Measurements from ENCODE around the gene SYNE1.
"Not testable (repeated sequence)": the region's sequence is repeated elsewhere in the genome, so short reads cannot be mapped to it uniquely, and the experiment has no call there.

The SYNE1 gene

DNA sequence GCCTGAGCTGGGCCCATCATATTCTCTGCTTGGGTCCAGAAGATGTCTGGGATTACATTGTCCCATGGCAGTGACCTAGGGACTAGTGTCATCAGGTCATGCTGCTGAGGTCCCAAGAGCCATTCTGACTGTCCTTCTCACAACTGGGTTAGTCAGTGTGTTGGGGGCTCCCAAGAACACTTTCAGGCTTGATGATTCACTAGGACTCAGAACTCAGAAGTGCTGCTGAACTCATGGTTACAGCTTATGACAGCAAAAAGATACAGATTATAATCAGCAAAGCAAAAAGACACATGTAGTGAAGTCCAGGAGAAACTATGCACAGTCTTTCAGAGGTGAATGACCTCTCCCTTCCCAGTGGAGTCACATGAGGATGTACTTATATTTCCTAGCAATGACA, 107.8 kb downstream of the SYNE1 start:
- no peak for DNase-seq (ENCODE audit: low read depth in 1 of 2, low spot score in 1 of 2)

DNA sequence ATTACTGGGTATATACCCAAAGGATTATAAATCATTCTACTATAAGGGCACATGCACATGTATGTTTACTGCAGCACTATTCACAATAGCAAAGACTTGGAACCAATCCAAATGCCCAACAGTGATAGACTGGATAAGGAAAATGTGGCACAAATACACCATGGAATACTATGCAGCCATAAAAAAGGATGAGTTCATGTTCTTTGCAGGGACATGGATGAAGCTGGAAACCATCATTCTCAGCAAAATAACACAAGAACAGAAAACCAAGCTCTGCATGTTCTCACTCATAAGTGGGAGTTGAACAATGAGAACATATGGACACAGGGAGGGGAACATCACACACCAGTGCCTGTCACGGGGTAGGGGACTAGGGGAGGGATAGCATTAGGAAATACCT, 123.0 kb downstream of the SYNE1 start:
- not testable (repeated sequence) for H3K27ac ChIP-seq (replicated peaks); H3K27me3 ChIP-seq (ENCODE audit: insufficient read depth, poor library complexity, severe bottlenecking); DNase-seq (ENCODE audit: low read depth in 1 of 2, low spot score in 1 of 2); H3K4me3 ChIP-seq (replicated peaks; ENCODE audit: insufficient read depth, low read length)

More for the DNA sequence above, 107.8 kb downstream of the SYNE1 start:
- H3K27me3 ChIP-seq (ENCODE audit: insufficient read depth, poor library complexity, severe bottlenecking) = no peaks in the 10 kb centered on the region
- H3K27ac ChIP-seq (replicated peaks) = no peak overlapping the region
- TF ChIP-seq SPI1 (IDR thresholded peaks at IDR 0.05; ENCODE audit: borderline replicate concordance, low read depth) (no peak), GABPA (IDR thresholded peaks at IDR 0.05; ENCODE audit: low read depth) (no peak), POLR2AphosphoS5 (IDR thresholded peaks at IDR 0.05; ENCODE audit: low read depth) (no peak)
- TF ChIP-seq, protein P1, sequence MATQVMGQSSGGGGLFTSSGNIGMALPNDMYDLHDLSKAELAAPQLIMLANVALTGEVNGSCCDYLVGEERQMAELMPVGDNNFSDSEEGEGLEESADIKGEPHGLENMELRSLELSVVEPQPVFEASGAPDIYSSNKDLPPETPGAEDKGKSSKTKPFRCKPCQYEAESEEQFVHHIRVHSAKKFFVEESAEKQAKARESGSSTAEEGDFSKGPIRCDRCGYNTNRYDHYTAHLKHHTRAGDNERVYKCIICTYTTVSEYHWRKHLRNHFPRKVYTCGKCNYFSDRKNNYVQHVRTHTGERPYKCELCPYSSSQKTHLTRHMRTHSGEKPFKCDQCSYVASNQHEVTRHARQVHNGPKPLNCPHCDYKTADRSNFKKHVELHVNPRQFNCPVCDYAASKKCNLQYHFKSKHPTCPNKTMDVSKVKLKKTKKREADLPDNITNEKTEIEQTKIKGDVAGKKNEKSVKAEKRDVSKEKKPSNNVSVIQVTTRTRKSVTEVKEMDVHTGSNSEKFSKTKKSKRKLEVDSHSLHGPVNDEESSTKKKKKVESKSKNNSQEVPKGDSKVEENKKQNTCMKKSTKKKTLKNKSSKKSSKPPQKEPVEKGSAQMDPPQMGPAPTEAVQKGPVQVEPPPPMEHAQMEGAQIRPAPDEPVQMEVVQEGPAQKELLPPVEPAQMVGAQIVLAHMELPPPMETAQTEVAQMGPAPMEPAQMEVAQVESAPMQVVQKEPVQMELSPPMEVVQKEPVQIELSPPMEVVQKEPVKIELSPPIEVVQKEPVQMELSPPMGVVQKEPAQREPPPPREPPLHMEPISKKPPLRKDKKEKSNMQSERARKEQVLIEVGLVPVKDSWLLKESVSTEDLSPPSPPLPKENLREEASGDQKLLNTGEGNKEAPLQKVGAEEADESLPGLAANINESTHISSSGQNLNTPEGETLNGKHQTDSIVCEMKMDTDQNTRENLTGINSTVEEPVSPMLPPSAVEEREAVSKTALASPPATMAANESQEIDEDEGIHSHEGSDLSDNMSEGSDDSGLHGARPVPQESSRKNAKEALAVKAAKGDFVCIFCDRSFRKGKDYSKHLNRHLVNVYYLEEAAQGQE (IDR thresholded peaks at IDR 0.05; ENCODE audit: insufficient replicate concordance, low read depth) = no peak
- TF ChIP-seq, protein P2, sequence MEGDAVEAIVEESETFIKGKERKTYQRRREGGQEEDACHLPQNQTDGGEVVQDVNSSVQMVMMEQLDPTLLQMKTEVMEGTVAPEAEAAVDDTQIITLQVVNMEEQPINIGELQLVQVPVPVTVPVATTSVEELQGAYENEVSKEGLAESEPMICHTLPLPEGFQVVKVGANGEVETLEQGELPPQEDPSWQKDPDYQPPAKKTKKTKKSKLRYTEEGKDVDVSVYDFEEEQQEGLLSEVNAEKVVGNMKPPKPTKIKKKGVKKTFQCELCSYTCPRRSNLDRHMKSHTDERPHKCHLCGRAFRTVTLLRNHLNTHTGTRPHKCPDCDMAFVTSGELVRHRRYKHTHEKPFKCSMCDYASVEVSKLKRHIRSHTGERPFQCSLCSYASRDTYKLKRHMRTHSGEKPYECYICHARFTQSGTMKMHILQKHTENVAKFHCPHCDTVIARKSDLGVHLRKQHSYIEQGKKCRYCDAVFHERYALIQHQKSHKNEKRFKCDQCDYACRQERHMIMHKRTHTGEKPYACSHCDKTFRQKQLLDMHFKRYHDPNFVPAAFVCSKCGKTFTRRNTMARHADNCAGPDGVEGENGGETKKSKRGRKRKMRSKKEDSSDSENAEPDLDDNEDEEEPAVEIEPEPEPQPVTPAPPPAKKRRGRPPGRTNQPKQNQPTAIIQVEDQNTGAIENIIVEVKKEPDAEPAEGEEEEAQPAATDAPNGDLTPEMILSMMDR (IDR thresholded peaks at IDR 0.05; ENCODE audit: insufficient read depth, low read length) = no peak
- no peak overlapping the region for H3K4me3 ChIP-seq (replicated peaks; ENCODE audit: insufficient read depth, low read length)

DNA sequence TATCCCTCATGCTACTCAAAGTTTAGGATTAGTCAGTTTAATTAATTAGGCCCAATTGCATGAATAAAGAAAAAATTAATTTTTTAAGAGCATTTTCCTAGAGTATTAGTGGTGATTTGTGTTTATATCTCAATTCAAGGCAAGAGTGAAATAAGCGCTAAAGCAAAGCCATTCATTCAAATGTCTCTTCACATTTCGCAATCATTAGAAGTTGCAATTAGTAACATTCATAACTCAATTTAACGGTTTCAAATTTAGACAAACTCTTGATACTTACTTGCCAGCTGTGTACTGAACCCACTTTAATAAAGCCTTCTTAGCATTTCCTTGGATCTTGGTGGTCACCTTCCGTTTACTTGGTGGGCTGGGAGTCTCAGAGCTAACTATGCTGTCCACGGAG, 127.2 kb downstream of the SYNE1 start:
- no peak for DNase-seq (ENCODE audit: low read depth in 1 of 2, low spot score in 1 of 2)
- TF ChIP-seq POLR2AphosphoS5 (IDR thresholded peaks at IDR 0.05; ENCODE audit: low read depth) (no peak), GABPA (IDR thresholded peaks at IDR 0.05; ENCODE audit: low read depth) (no peak), SPI1 (IDR thresholded peaks at IDR 0.05; ENCODE audit: borderline replicate concordance, low read depth) (no peak)
- TF ChIP-seq, protein P2 (IDR thresholded peaks at IDR 0.05; ENCODE audit: insufficient read depth, low read length) = no peak
- TF ChIP-seq, protein P1 (IDR thresholded peaks at IDR 0.05; ENCODE audit: insufficient replicate concordance, low read depth) = no peak
- H3K27ac ChIP-seq (replicated peaks) = no peak overlapping the region
- H3K4me3 ChIP-seq (replicated peaks; ENCODE audit: insufficient read depth, low read length) = no peak overlapping the region
- no peaks in the 10 kb centered on the region for H3K27me3 ChIP-seq (ENCODE audit: insufficient read depth, poor library complexity, severe bottlenecking)

DNA sequence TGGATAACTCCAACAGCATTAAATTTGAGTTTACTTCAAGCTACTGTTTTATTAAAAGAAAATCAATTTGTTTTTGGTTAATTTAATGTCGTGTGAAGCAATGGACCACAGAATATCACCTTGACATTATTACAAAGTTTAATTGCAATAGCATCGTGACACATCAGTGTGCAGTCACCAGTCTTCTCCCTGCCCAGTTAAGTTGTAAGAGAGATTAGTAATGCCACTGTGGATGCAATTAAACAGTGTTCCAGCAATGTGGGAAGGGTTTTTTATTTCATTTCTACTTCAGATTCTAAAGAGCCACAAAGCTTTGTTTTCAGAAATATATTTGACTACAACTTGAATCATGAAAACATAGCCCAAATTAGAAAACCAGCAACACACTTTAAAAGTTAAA, 128.7 kb downstream of the SYNE1 start:
- Histone ChIP-seq H3K4me3 (replicated peaks; ENCODE audit: insufficient read depth, low read length) (no peak overlapping the region), H3K27ac (replicated peaks) (no peak overlapping the region), H3K27me3 (ENCODE audit: insufficient read depth, poor library complexity, severe bottlenecking) (no peaks in the 10 kb centered on the region)
- no peak for DNase-seq (ENCODE audit: low read depth in 1 of 2, low spot score in 1 of 2)
- TF ChIP-seq POLR2AphosphoS5 (IDR thresholded peaks at IDR 0.05; ENCODE audit: low read depth) (no peak), SPI1 (IDR thresholded peaks at IDR 0.05; ENCODE audit: borderline replicate concordance, low read depth) (no peak), GABPA (IDR thresholded peaks at IDR 0.05; ENCODE audit: low read depth) (no peak)
- TF ChIP-seq, protein P1 (IDR thresholded peaks at IDR 0.05; ENCODE audit: insufficient replicate concordance, low read depth) = no peak
- TF ChIP-seq, protein P2 (IDR thresholded peaks at IDR 0.05; ENCODE audit: insufficient read depth, low read length) = no peak

Measured in HL-60 (cell line).